ENCODE measurements around the gene KLHL11. TPM values are rescaled to one million over a fixed set of nuclear protein-coding genes. Genes with fewer than 3 reads are reported as not detected.

The KLHL11 gene
- total and polyA plus RNA-seq, 2 experiments from 2014 or later = 8.7 to 25.5 TPM

- peak; percentile 42; the same call in 2 of the 3 replicates for ATAC-seq
Measured at GRCh38 chr17:41885733-41886132, 20.5 kb upstream of the KLHL11 start.

GRCh38 chr17:41882756-41883155 is 17.5 kb upstream of the KLHL11 start:
- no peaks in the 10 kb centered on the region; the same call in 2 of the 3 replicates for H3K9me3 Mint-ChIP-seq
- H2AFZ ChIP-seq = no peak overlapping the region
- peaks cover 98% of the 10 kb centered on the region for H3K36me3 Mint-ChIP-seq (ENCODE audit: low read depth)
- no peak overlapping the region for H3K4me3 ChIP-seq
- no peak for DNase-seq (ENCODE audit: low spot score)
- no peaks in the 10 kb centered on the region for H3K27me3 ChIP-seq (ENCODE audit: insufficient read depth)
- peaks cover 39% of the 10 kb centered on the region; the same call in 1 of the 2 replicates for H3K79me2 ChIP-seq (replicated peaks; ENCODE audit: insufficient read depth)
- no peak for ATAC-seq
- 0 out of 2 replicates have a peak overlapping the region, but pooled peaks have one; percentile 24 for H3K27ac ChIP-seq (ENCODE audit: low read depth)
- no peak overlapping the region for H3K4me3 Mint-ChIP-seq
- peaks cover 58% of the 10 kb centered on the region for H3F3A ChIP-seq (replicated peaks; ENCODE audit: low read depth)
- H3K36me3 ChIP-seq (ENCODE audit: insufficient read depth) = peaks cover 86% of the 10 kb centered on the region
- peaks cover 34% of the 10 kb centered on the region for H4K20me1 ChIP-seq (replicated peaks; ENCODE audit: insufficient read depth)
- H3K27me3 Mint-ChIP-seq (ENCODE audit: insufficient read depth, low read depth, poor library complexity) = peaks cover 6% of the 10 kb centered on the region
- H3K9me2 ChIP-seq (ENCODE audit: insufficient read depth) = no peaks in the 10 kb centered on the region
- H3K4me2 ChIP-seq = no peak overlapping the region
- H3K4me1 ChIP-seq (ENCODE audit: insufficient read depth) = no peaks in the 10 kb centered on the region
- peaks cover 3% of the 10 kb centered on the region; the same call in 1 of the 3 replicates for H3K4me1 Mint-ChIP-seq
- no peak overlapping the region for H3K27ac Mint-ChIP-seq
- TF ChIP-seq EZH2 (IDR thresholded peaks at IDR 0.05; ENCODE audit: low read depth, unreplicated experiment) = no peak
- TF ChIP-seq NANOG (IDR thresholded peaks at IDR 0.05; ENCODE audit: borderline replicate concordance) = no peak
- TF ChIP-seq STAT1 (IDR thresholded peaks at IDR 0.05; ENCODE audit: unreplicated experiment) = no peak
- no peak for TF ChIP-seq CTCF (conservative IDR thresholded peaks at IDR 0.05; ENCODE audit: low read depth in 2 of 2)
- no peak for TF ChIP-seq JUNB (IDR thresholded peaks at IDR 0.05; ENCODE audit: unreplicated experiment)
- TF ChIP-seq ZNF114 (CRISPR knock-in tag; IDR thresholded peaks at IDR 0.05) = no peak

More at GRCh38 chr17:41885733-41886132, 20.5 kb upstream of the KLHL11 start:
- Mint-ChIP-seq H3K4me3 (no peak overlapping the region), H3K36me3 (ENCODE audit: low read depth) (peaks cover 93% of the 10 kb centered on the region), H3K27me3 (ENCODE audit: insufficient read depth, low read depth, poor library complexity) (peaks cover 8% of the 10 kb centered on the region), H3K9me3 (no peaks in the 10 kb centered on the region; the same call in 2 of the 3 replicates), H3K4me1 (peaks cover 3% of the 10 kb centered on the region; the same call in 1 of the 3 replicates), H3K27ac (no peak overlapping the region)
- Histone ChIP-seq H2AFZ (no peak overlapping the region), H3K9me2 (ENCODE audit: insufficient read depth) (no peaks in the 10 kb centered on the region), H4K20me1 (replicated peaks; ENCODE audit: insufficient read depth) (peaks cover 20% of the 10 kb centered on the region), H3K4me3 (no peak overlapping the region), H3K27ac (ENCODE audit: low read depth) (0 out of 2 replicates have a peak overlapping the region, but pooled peaks have one; percentile 9), H3K79me2 (replicated peaks; ENCODE audit: insufficient read depth) (peaks cover 33% of the 10 kb centered on the region; the same call in 1 of the 2 replicates), H3K4me2 (no peak overlapping the region), H3K27me3 (ENCODE audit: insufficient read depth) (no peaks in the 10 kb centered on the region), H3F3A (replicated peaks; ENCODE audit: low read depth) (peaks cover 51% of the 10 kb centered on the region), H3K4me1 (ENCODE audit: insufficient read depth) (no peaks in the 10 kb centered on the region), H3K36me3 (ENCODE audit: insufficient read depth) (peaks cover 77% of the 10 kb centered on the region)
- DNase-seq (ENCODE audit: low spot score) = peak; percentile 13
- no peak for TF ChIP-seq CREB1 (CRISPR knock-in tag; IDR thresholded peaks at IDR 0.05; ENCODE audit: low read depth)
- peak; percentile 26 to 53; a peak in 2 of 4 replicates for TF ChIP-seq CTCF (conservative IDR thresholded peaks at IDR 0.05; ENCODE audit: low read depth in 2 of 2)
- no peak for TF ChIP-seq NANOG (IDR thresholded peaks at IDR 0.05; ENCODE audit: borderline replicate concordance)
- TF ChIP-seq STAT1 (IDR thresholded peaks at IDR 0.05; ENCODE audit: unreplicated experiment) = no peak
- TF ChIP-seq ZNF331 (CRISPR knock-in tag; IDR thresholded peaks at IDR 0.05; ENCODE audit: low read depth) = no peak
- no peak for TF ChIP-seq ETS1 (IDR thresholded peaks at IDR 0.05)
- no peak for TF ChIP-seq EZH2phosphoT487 (IDR thresholded peaks at IDR 0.05; ENCODE audit: unreplicated experiment)
- no peak for TF ChIP-seq EZH2 (IDR thresholded peaks at IDR 0.05; ENCODE audit: low read depth, unreplicated experiment)
